CD4-positive, CD25-positive, alpha-beta regulatory T cell (primary cell): Measurements from ENCODE around the gene ATIC. TPM values are rescaled to one million over a fixed set of nuclear protein-coding genes. Genes with fewer than 3 reads are reported as not detected.
A peak's percentile ranks its signal among the peaks of the same experiment; 100 is the strongest.

ENCODE experiments used
- ATAC-seq, 2 donors: fragments of 150-1000 bp; cut with Tn5 transposase; one replicate each; pipeline ENCODE4 v1.10.0; 2021; ENCODE audit warnings: low read depth in 2 of 2, moderate number of reproducible peaks in 2 of 2, moderate library complexity in 1 of 2
- DNase-seq, 3 donors: peaks; one replicate each; pipeline versions ENCODE4 v3.0.0 to v3.0.0-alpha.2; 2012 to 2022; ENCODE audit warnings: mixed read lengths in 1 of 3
- H3K27ac ChIP-seq: one replicate; pipeline ENCODE4 v1.7.0; 2013; ENCODE audit warnings: mild to moderate bottlenecking, low read length; ENCODE audit not compliant: insufficient read depth, poor library complexity, severe bottlenecking
- H3K27me3 ChIP-seq: one replicate; pipeline ENCODE4 v1.7.0; 2013; ENCODE audit warnings: low read length; ENCODE audit not compliant: control insufficient read depth, insufficient read depth
- H3K36me3 ChIP-seq: one replicate; pipeline ENCODE4 v1.7.0; 2013; ENCODE audit warnings: mild to moderate bottlenecking, low read length, moderate library complexity; ENCODE audit not compliant: control insufficient read depth, insufficient read depth
- H3K4me1 ChIP-seq: 2 replicates; pipeline ENCODE4 v1.7.0; 2013; ENCODE audit warnings: mild to moderate bottlenecking, low read length; ENCODE audit not compliant: insufficient read depth, control insufficient read depth, poor library complexity, severe bottlenecking
- H3K4me3 ChIP-seq: one replicate; pipeline ENCODE4 v1.7.0; 2013; ENCODE audit warnings: low read depth, mild to moderate bottlenecking, low read length, moderate library complexity
- H3K9me3 ChIP-seq, 2 experiments: 1 replicate in 1 of 2; 2 replicates in 1 of 2; pipeline ENCODE4 v1.7.0; 2013; ENCODE audit warnings: low read length in 2 of 2, mild to moderate bottlenecking in 1 of 2, moderate library complexity in 1 of 2; ENCODE audit not compliant: control insufficient read depth in 2 of 2
- H3K27ac Mint-ChIP-seq, 3 donors: one replicate each; pipeline ENCODE4 v1.8.0; 2020 to 2022; ENCODE audit warnings: mild to moderate bottlenecking in 3 of 3, mixed read lengths in 3 of 3, moderate library complexity in 2 of 3
- H3K27me3 Mint-ChIP-seq: one replicate; pipeline ENCODE4 v1.8.0; 2022; ENCODE audit warnings: mild to moderate bottlenecking, mixed read lengths
- H3K36me3 Mint-ChIP-seq: one replicate; pipeline ENCODE4 v1.8.0; 2020; ENCODE audit warnings: mixed read lengths
- H3K4me1 Mint-ChIP-seq, 4 donors: one replicate each; pipeline ENCODE4 v1.8.0; 2020 to 2022; ENCODE audit warnings: mixed read lengths in 4 of 4, mild to moderate bottlenecking in 1 of 4
- H3K4me3 Mint-ChIP-seq, 4 donors: one replicate each; pipeline ENCODE4 v1.8.0; 2020 to 2022; ENCODE audit warnings: mild to moderate bottlenecking in 4 of 4, mixed read lengths in 4 of 4, moderate library complexity in 3 of 4
- H3K9me3 Mint-ChIP-seq, 7 donors: one replicate each; pipeline ENCODE4 v1.8.0; 2020 to 2022; ENCODE audit warnings: mixed read lengths in 7 of 7, mild to moderate bottlenecking in 3 of 7, moderate library complexity in 2 of 7
- polyA plus RNA-seq, 4 donors: library from polyadenylated mRNA; unstranded; fragments of 300-500 nt; fragmentation: Illumina TruSeq; gene quantifications; one replicate each; pipeline ENCODE4 v1.2.3, GENCODE V29; 2021
- total RNA-seq: library from RNA; stranded (reverse); gene quantifications from one replicate; pipeline ENCODE4 v1.2.3, GENCODE V29; 2022

The ATIC gene
- total and polyA plus RNA-seq, 5 donors from 2014 or later, result 48.8 to 165 (median 142) TPM

GRCh38 chr2:215361876-215362561 is 50.2 kb downstream of the ATIC start:
- Histone ChIP-seq H3K36me3 (peaks cover 3% of the 10 kb centered on the region), H3K4me3 (no peak overlapping the region), H3K27ac (no peak overlapping the region), H3K27me3 (no peaks in the 10 kb centered on the region), H3K9me3 (no peaks in the 10 kb centered on the region), H3K4me1 (no peaks in the 10 kb centered on the region)
- Mint-ChIP-seq H3K4me1 (no peaks in the 10 kb centered on the region), H3K4me3 (no peak overlapping the region), H3K9me3 (no peaks in the 10 kb centered on the region), H3K27ac (no peak overlapping the region), H3K36me3 (peaks cover 45% of the 10 kb centered on the region), H3K27me3 (no peaks in the 10 kb centered on the region)
- DNase-seq (no peak), ATAC-seq (no peak)

DNA sequence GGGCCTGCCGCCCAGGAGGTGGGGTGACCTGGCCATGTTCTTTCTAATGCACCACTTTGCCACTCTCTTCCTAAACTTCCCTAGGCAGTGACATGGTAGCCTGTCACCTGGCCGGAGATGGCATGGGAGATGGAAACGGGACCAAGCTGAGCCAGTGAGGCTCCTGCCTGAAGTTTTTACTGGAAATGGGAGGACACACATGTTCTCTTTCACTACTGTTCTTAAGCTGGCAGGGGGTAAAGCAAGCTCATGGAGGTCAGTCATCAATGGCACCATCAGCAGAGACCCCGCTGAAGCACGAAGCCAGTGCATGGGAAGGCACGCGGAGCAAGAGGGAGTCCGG is 50.7 kb downstream of the ATIC start:
- no peak for DNase-seq
- Mint-ChIP-seq H3K4me3 (no peak overlapping the region), H3K4me1 (no peaks in the 10 kb centered on the region), H3K27ac (no peak overlapping the region), H3K36me3 (peaks cover 49% of the 10 kb centered on the region), H3K27me3 (no peaks in the 10 kb centered on the region), H3K9me3 (no peaks in the 10 kb centered on the region)
- Histone ChIP-seq H3K27ac (no peak overlapping the region), H3K9me3 (no peaks in the 10 kb centered on the region), H3K27me3 (no peaks in the 10 kb centered on the region), H3K4me3 (no peak overlapping the region), H3K4me1 (no peaks in the 10 kb centered on the region), H3K36me3 (peaks cover 3% of the 10 kb centered on the region)
- no peak for ATAC-seq

- ATAC-seq, result no peak
- no peak for DNase-seq
- no peaks in the 10 kb centered on the region for H3K9me3 ChIP-seq
- H3K4me1 ChIP-seq, result no peaks in the 10 kb centered on the region
- no peak overlapping the region for H3K4me3 Mint-ChIP-seq
- H3K36me3 Mint-ChIP-seq, result peaks cover 54% of the 10 kb centered on the region
- H3K27ac Mint-ChIP-seq, result no peak overlapping the region
- H3K4me3 ChIP-seq, result no peak overlapping the region
- H3K4me1 Mint-ChIP-seq, result peaks cover 0 to 2% (median 0%) of the 10 kb centered on the region in 4 donors
- no peaks in the 10 kb centered on the region for H3K27me3 Mint-ChIP-seq
- H3K27me3 ChIP-seq, result no peaks in the 10 kb centered on the region
- no peak overlapping the region for H3K27ac ChIP-seq
- H3K36me3 ChIP-seq, result peaks cover 3% of the 10 kb centered on the region
- no peaks in the 10 kb centered on the region for H3K9me3 Mint-ChIP-seq
These were observed 51.2 kb downstream of the ATIC start for GRCh38 chr2:215363039-215363438.

DNA sequence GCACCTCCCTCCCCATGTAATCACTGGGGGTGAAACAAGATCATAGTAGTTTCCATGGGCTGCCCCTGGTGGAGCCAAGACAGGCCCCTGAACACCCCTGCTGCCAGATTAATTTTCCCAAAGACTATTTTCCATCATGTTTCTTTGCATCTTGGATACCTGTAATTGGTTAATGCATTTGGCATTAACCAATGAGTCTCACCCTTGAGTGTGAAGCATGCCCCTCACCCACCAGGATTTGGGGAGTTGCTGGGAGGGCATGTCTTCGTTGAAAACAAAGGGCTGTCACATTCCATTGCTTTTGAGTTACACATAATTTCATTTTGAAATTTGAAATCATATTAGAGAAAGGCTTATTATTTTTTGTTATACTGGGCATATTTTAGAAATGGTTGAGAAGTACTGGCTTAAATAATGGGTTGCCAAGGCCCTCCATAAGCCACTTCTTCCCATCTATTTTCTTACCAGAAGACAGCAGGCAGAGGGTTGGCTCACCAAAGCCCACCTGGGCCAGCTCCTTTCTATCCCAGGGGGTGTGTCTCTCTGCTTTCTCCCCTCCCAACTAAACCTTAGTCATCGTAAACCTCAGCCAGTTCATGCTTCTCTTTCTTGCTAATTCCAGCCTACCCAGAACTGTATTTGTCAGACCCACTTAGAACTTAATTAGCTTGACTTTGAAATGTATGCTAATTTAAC is 51.8 kb downstream of the ATIC start:
- H3K36me3 ChIP-seq, result peaks cover 3% of the 10 kb centered on the region
- Mint-ChIP-seq H3K27me3 (no peaks in the 10 kb centered on the region), H3K4me3 (no peak overlapping the region), H3K9me3 (no peaks in the 10 kb centered on the region), H3K27ac (peak overlapping the region in 1 of 3 donors; percentile 47), H3K36me3 (peaks cover 55% of the 10 kb centered on the region), H3K4me1 (peaks cover 0 to 2% (median 0%) of the 10 kb centered on the region in 4 donors)
- H3K9me3 ChIP-seq, result no peaks in the 10 kb centered on the region
- no peak for ATAC-seq
- no peaks in the 10 kb centered on the region for H3K27me3 ChIP-seq
- H3K4me3 ChIP-seq, result no peak overlapping the region
- no peak for DNase-seq
- no peak overlapping the region for H3K27ac ChIP-seq
- H3K4me1 ChIP-seq, result no peaks in the 10 kb centered on the region

GRCh38 chr2:215364157-215365155 is 52.6 kb downstream of the ATIC start:
- H3K36me3 ChIP-seq, result peaks cover 3% of the 10 kb centered on the region
- H3K27ac ChIP-seq, result no peak overlapping the region
- ATAC-seq (no peak), DNase-seq (no peak)
- no peaks in the 10 kb centered on the region for H3K27me3 ChIP-seq
- no peaks in the 10 kb centered on the region for H3K27me3 Mint-ChIP-seq
- H3K4me1 Mint-ChIP-seq, result peaks cover 0 to 2% (median 0%) of the 10 kb centered on the region in 4 donors
- H3K27ac Mint-ChIP-seq, result peak overlapping the region in 1 of 3 donors; percentile 47
- no peaks in the 10 kb centered on the region for H3K9me3 Mint-ChIP-seq
- H3K4me1 ChIP-seq, result no peaks in the 10 kb centered on the region
- no peak overlapping the region for H3K4me3 ChIP-seq
- H3K9me3 ChIP-seq, result no peaks in the 10 kb centered on the region
- H3K4me3 Mint-ChIP-seq, result no peak overlapping the region
- H3K36me3 Mint-ChIP-seq, result peaks cover 55% of the 10 kb centered on the region

GRCh38 chr2:215365184-215365658 is 53.4 kb downstream of the ATIC start:
- Histone ChIP-seq H3K27ac (no peak overlapping the region), H3K36me3 (peaks cover 3% of the 10 kb centered on the region), H3K9me3 (no peaks in the 10 kb centered on the region), H3K27me3 (no peaks in the 10 kb centered on the region), H3K4me1 (no peaks in the 10 kb centered on the region), H3K4me3 (no peak overlapping the region)
- Mint-ChIP-seq H3K4me1 (peaks cover 0 to 2% (median 0%) of the 10 kb centered on the region in 4 donors), H3K9me3 (peaks cover 0 to under 1% (median 0%) of the 10 kb centered on the region in 7 donors), H3K27ac (no peak overlapping the region), H3K36me3 (peaks cover 60% of the 10 kb centered on the region), H3K27me3 (no peaks in the 10 kb centered on the region), H3K4me3 (no peak overlapping the region)
- DNase-seq, result no peak
- no peak for ATAC-seq

GRCh38 chr2:215366440-215367032 is 54.7 kb downstream of the ATIC start:
- Mint-ChIP-seq H3K4me3 (no peak overlapping the region), H3K9me3 (peaks cover 0 to 2% (median 0%) of the 10 kb centered on the region in 7 donors), H3K4me1 (peaks cover 0 to 2% (median 0%) of the 10 kb centered on the region in 4 donors), H3K27ac (no peak overlapping the region), H3K36me3 (peaks cover 58% of the 10 kb centered on the region), H3K27me3 (no peaks in the 10 kb centered on the region)
- no peak for ATAC-seq
- Histone ChIP-seq H3K9me3 (no peaks in the 10 kb centered on the region), H3K4me3 (no peak overlapping the region), H3K27ac (no peak overlapping the region), H3K36me3 (peaks cover 3% of the 10 kb centered on the region), H3K4me1 (no peaks in the 10 kb centered on the region), H3K27me3 (no peaks in the 10 kb centered on the region)
- DNase-seq, result no peak
